Mesenchymal stem cell (in vitro differentiated cells and primary cell): ENCODE results near the gene RRH.
A peak's percentile ranks its signal among the peaks of the same experiment; 100 is the strongest.

Experiments used
- DNase-seq: peaks from one replicate; pipeline ENCODE4 v3.0.0-alpha.2; 2013
- H2AFZ ChIP-seq: one replicate; pipeline ENCODE4 v1.6.1; 2013; ENCODE audit warnings: low read depth, mild to moderate bottlenecking, control low read depth, inconsistent platforms, low read length, moderate library complexity
- H2AK5ac ChIP-seq: 2 replicates; pipeline ENCODE4 v1.6.1; 2013; ENCODE audit warnings: low read length, moderate library complexity, mild to moderate bottlenecking, inconsistent platforms; ENCODE audit not compliant: severe bottlenecking
- H2BK120ac ChIP-seq: one replicate; pipeline ENCODE4 v1.6.1; 2013; ENCODE audit warnings: low read depth, mild to moderate bottlenecking, inconsistent platforms, low read length, moderate library complexity
- H2BK12ac ChIP-seq, 2 experiments: one replicate each; pipeline ENCODE4 v1.6.1; 2013; ENCODE audit warnings: inconsistent platforms in 2 of 2, low read length in 2 of 2, mild to moderate bottlenecking in 2 of 2, moderate library complexity in 2 of 2, control low read depth in 1 of 2
- H2BK15ac ChIP-seq: one replicate; pipeline ENCODE4 v1.6.1; 2013; ENCODE audit warnings: mild to moderate bottlenecking, low read depth, inconsistent platforms; ENCODE audit not compliant: poor library complexity, severe bottlenecking
- H2BK5ac ChIP-seq: 2 replicates; pipeline ENCODE4 v1.6.1; 2013; ENCODE audit warnings: low read depth, mild to moderate bottlenecking, low read length, control low read depth, inconsistent platforms; ENCODE audit not compliant: poor library complexity, severe bottlenecking
- H3K14ac ChIP-seq, 2 experiments: one replicate each; pipeline ENCODE4 v1.6.1; 2013; ENCODE audit warnings: inconsistent platforms in 2 of 2, low read length in 2 of 2, control low read depth in 1 of 2, mild to moderate bottlenecking in 1 of 2, moderate library complexity in 1 of 2
- H3K18ac ChIP-seq, 2 experiments: one replicate each; pipeline ENCODE4 v1.6.1; 2013; ENCODE audit warnings: inconsistent platforms in 2 of 2, low read length in 2 of 2, control low read depth in 1 of 2, low read depth in 1 of 2, mild to moderate bottlenecking in 1 of 2
- H3K23ac ChIP-seq, 2 experiments: one replicate each; pipeline ENCODE4 v1.6.1; 2013; ENCODE audit warnings: inconsistent platforms in 2 of 2, low read length in 2 of 2, mild to moderate bottlenecking in 2 of 2, moderate library complexity in 2 of 2, control low read depth in 1 of 2
- H3K27ac ChIP-seq: 2 replicates; pipeline ENCODE4 v1.5.1; 2013; ENCODE audit warnings: mild to moderate bottlenecking, moderate library complexity, low read length, control low read depth, inconsistent platforms; ENCODE audit not compliant: poor library complexity, severe bottlenecking
- H3K27me3 ChIP-seq, 2 experiments: 2 replicates each; pipeline versions ENCODE4 v1.6.1 to v1.7.0; 2013; ENCODE audit warnings: low read length in 2 of 2, mild to moderate bottlenecking in 2 of 2, moderate library complexity in 2 of 2, control low read depth in 1 of 2, inconsistent platforms in 1 of 2; ENCODE audit not compliant: control insufficient read depth in 1 of 2, insufficient read depth in 1 of 2
- H3K36me3 ChIP-seq, 2 experiments: 2 replicates each; pipeline versions ENCODE4 v1.6.1 to v1.7.0; 2013; ENCODE audit warnings: low read length in 2 of 2, control low read depth in 1 of 2, inconsistent platforms in 1 of 2, low read depth in 1 of 2, mild to moderate bottlenecking in 1 of 2; ENCODE audit not compliant: insufficient read depth in 2 of 2, control insufficient read depth in 1 of 2
- H3K4ac ChIP-seq, 2 experiments: one replicate each; pipeline ENCODE4 v1.6.1; 2013; ENCODE audit warnings: inconsistent platforms in 2 of 2, low read length in 2 of 2, mild to moderate bottlenecking in 2 of 2, moderate library complexity in 2 of 2, control low read depth in 1 of 2, low read depth in 1 of 2
- H3K4me1 ChIP-seq: 2 replicates; pipeline ENCODE4 v1.6.1; 2013; ENCODE audit warnings: low read depth, low read length, control low read depth; ENCODE audit not compliant: control insufficient read depth, insufficient read depth
- H3K4me2 ChIP-seq: 2 replicates; pipeline ENCODE4 v1.6.1; 2013; ENCODE audit warnings: low read length, mild to moderate bottlenecking, inconsistent platforms; ENCODE audit not compliant: poor library complexity, severe bottlenecking
- H3K4me3 ChIP-seq, 2 experiments: 2 replicates each; pipeline versions ENCODE4 v1.5.1 to v1.7.0; 2013; ENCODE audit warnings: low read length in 2 of 2, mild to moderate bottlenecking in 2 of 2, control low read depth in 1 of 2, low read depth in 1 of 2; ENCODE audit not compliant: insufficient read depth in 1 of 2
- H3K79me1 ChIP-seq: replicated peaks from 2 replicates; pipeline ENCODE4 v1.6.1; 2013; ENCODE audit warnings: mild to moderate bottlenecking, control low read depth, low read length, inconsistent platforms; ENCODE audit not compliant: poor library complexity, severe bottlenecking
- H3K9ac ChIP-seq: 2 replicates; pipeline ENCODE4 v1.7.0; 2013; ENCODE audit warnings: mild to moderate bottlenecking, low read length, moderate library complexity
- H3K9me3 ChIP-seq: 2 replicates; pipeline ENCODE4 v1.7.0; 2013; ENCODE audit warnings: mild to moderate bottlenecking, low read length; ENCODE audit not compliant: control insufficient read depth
- H4K8ac ChIP-seq: one replicate; pipeline ENCODE4 v1.6.1; 2013; ENCODE audit warnings: inconsistent platforms, mild to moderate bottlenecking, low read length, moderate library complexity
- H4K91ac ChIP-seq: one replicate; pipeline ENCODE4 v1.6.1; 2013; ENCODE audit warnings: mild to moderate bottlenecking, low read length, inconsistent platforms
- WGBS: methylation state at CpG from one replicate; pipeline ENCODE4 v1.1.7; 2013; ENCODE audit warnings: mixed read lengths; 5-methylcytosine and 5-hydroxymethylcytosine counted together

The RRH gene

GRCh38 chr4:109815151-109816081 is 12.4 kb upstream of the RRH start, which contains the start of gene GAR1:
GAR1 (plus strand) TSS chr4:109815762; CDS start chr4:109816165, 403 bp downstream.
- no peaks in the 10 kb centered on the region for H3K9me3 ChIP-seq
- peaks cover 8% of the 10 kb centered on the region for H3K79me1 ChIP-seq
- DNase-seq: peak; percentile 95

GRCh38 chr4:109816082-109816442 is 11.7 kb upstream of the RRH start:
- Histone ChIP-seq H3K4ac (peak overlapping the region; percentile 75 to 97), H3K27ac (peak overlapping the region; percentile 86)

More at GRCh38 chr4:109815151-109816081, 12.4 kb upstream of the RRH start, which contains the start of gene GAR1:
- Histone ChIP-seq H2AFZ (peak within 1 kb of the TSS; percentile 91), H2BK5ac (peak within 1 kb of the TSS; percentile 39), H2BK12ac (peak within 1 kb of the TSS; percentile 37 to 77), H3K27ac (peak within 1 kb of the TSS; percentile 86), H3K14ac (peak within 1 kb of the TSS in 1 of 2 experiments; percentile 95), H3K4me1 (no peaks in the 10 kb centered on the region), H2BK120ac (no peak within 1 kb of the TSS), H3K27me3 (no peaks in the 10 kb centered on the region), H3K9ac (peak within 1 kb of the TSS; percentile 98), H3K4ac (peak within 1 kb of the TSS; percentile 75 to 97), H2BK15ac (no peak within 1 kb of the TSS), H3K36me3 (peaks cover 3 to 28% of the 10 kb centered on the region in 2 experiments), H3K18ac (peak within 1 kb of the TSS; percentile 59 to 86), H2AK5ac (peak within 1 kb of the TSS; percentile 54), H3K4me2 (peak within 1 kb of the TSS; percentile 94), H4K91ac (peak within 1 kb of the TSS; percentile 34), H3K23ac (no peak within 1 kb of the TSS), H3K4me3 (peak within 1 kb of the TSS; percentile 97 to 100), H4K8ac (peak within 1 kb of the TSS; percentile 52)
- under 1% methylated on average over 53 of the region's 53 CpGs for WGBS

GRCh38 chr4:109816894-109817293 is 10.9 kb upstream of the RRH start:
- Histone ChIP-seq H3K36me3 (peaks cover 8 to 41% of the 10 kb centered on the region in 2 experiments), H3K4ac (no peak overlapping the region), H3K4me3 (peak overlapping the region in 1 of 2 experiments; percentile 100), H4K8ac (no peak overlapping the region), H3K14ac (no peak overlapping the region), H2AFZ (no peak overlapping the region), H3K79me1 (peaks cover 13% of the 10 kb centered on the region), H2BK15ac (no peak overlapping the region), H4K91ac (no peak overlapping the region), H3K27ac (no peak overlapping the region), H3K23ac (no peak overlapping the region), H2AK5ac (no peak overlapping the region), H3K9ac (peak overlapping the region; percentile 98), H3K4me2 (peak overlapping the region; percentile 58), H3K18ac (no peak overlapping the region), H3K4me1 (no peaks in the 10 kb centered on the region), H2BK12ac (no peak overlapping the region), H2BK5ac (no peak overlapping the region), H3K27me3 (no peaks in the 10 kb centered on the region), H3K9me3 (no peaks in the 10 kb centered on the region), H2BK120ac (no peak overlapping the region)
- DNase-seq: peak; percentile 12
- 86% methylated on average over 1 of the region's 1 CpG for WGBS

More at GRCh38 chr4:109816082-109816442, 11.7 kb upstream of the RRH start:
- DNase-seq: no peak
- H2BK5ac ChIP-seq: no peak overlapping the region
- H2BK120ac ChIP-seq: no peak overlapping the region
- no peaks in the 10 kb centered on the region for H3K9me3 ChIP-seq
- no peak overlapping the region for H3K23ac ChIP-seq
- peak overlapping the region; percentile 52 for H4K8ac ChIP-seq
- peak overlapping the region; percentile 94 for H3K4me2 ChIP-seq
- H2AK5ac ChIP-seq: peak overlapping the region; percentile 54
- H3K36me3 ChIP-seq: peaks cover 8 to 33% of the 10 kb centered on the region in 2 experiments
- peak overlapping the region in 1 of 2 experiments; percentile 77 for H2BK12ac ChIP-seq
- peak overlapping the region; percentile 34 for H4K91ac ChIP-seq
- H3K79me1 ChIP-seq: peaks cover 12% of the 10 kb centered on the region
- no peak overlapping the region for H2BK15ac ChIP-seq
- H3K18ac ChIP-seq: peak overlapping the region; percentile 48 to 86
- WGBS: under 1% methylated on average over 19 of the region's 19 CpGs
- H2AFZ ChIP-seq: peak overlapping the region; percentile 91
- H3K9ac ChIP-seq: peak overlapping the region; percentile 98
- H3K4me3 ChIP-seq: peak overlapping the region; percentile 97 to 100
- no peaks in the 10 kb centered on the region for H3K4me1 ChIP-seq
- H3K14ac ChIP-seq: peak overlapping the region in 1 of 2 experiments; percentile 95
- H3K27me3 ChIP-seq: no peaks in the 10 kb centered on the region

GRCh38 chr4:109818268-109818667 is 9.5 kb upstream of the RRH start:
- no peaks in the 10 kb centered on the region for H3K27me3 ChIP-seq
- WGBS: 100% methylated on average over 4 of the region's 4 CpGs

More at GRCh38 chr4:109818268-109818667, 9.5 kb upstream of the RRH start:
- Histone ChIP-seq H3K9ac (no peak overlapping the region), H3K4me3 (no peak overlapping the region), H3K79me1 (peaks cover 18% of the 10 kb centered on the region), H3K9me3 (no peaks in the 10 kb centered on the region), H3K4me1 (no peaks in the 10 kb centered on the region), H3K4ac (no peak overlapping the region), H3K14ac (no peak overlapping the region), H2BK12ac (no peak overlapping the region), H3K4me2 (no peak overlapping the region), H2BK120ac (no peak overlapping the region), H3K23ac (no peak overlapping the region), H2BK5ac (no peak overlapping the region), H3K18ac (no peak overlapping the region), H3K36me3 (peaks cover 14 to 53% of the 10 kb centered on the region in 2 experiments), H3K27ac (no peak overlapping the region), H4K8ac (no peak overlapping the region), H2AK5ac (no peak overlapping the region), H2AFZ (no peak overlapping the region), H4K91ac (no peak overlapping the region), H2BK15ac (no peak overlapping the region)
- no peak for DNase-seq
